ENCODE data around the gene PARP14.

DNA sequence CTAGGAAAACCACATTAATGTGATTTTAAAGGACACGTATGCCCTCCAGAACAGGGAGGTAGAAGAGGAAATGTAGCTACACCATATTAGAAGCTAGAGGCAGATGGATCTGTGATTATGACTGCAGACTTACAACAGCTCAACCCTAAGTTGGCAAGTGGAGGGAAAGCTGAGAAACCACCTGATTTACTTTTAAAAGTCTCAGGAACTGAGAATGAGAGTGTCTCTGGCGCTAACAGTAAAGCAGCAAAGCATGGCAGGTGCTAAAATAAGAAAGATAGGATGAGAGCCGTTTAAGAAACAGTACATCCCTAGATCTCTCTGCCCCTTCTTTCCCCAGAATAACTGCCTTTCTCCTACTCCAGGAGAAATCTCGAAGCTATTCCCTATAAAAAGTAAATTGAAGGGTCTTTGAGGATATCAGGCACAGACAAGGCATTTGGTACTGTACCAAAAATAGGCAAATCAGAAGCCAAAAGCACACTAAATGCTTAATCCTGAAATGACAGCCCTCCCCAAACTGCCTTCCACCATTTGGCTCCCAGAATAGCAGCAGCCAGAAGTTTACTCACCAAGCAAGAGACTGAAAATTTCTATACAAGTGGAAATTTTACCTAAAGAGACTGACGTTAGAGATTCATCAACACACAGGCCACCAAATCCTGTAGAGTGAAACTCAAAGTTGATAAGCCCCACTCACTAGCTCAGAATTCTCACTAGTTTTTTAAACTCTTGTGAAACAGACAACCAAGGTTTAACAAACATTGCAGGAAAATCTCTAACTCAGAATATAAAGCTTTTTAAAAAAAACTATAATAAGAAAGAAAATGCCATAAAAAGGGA lies 34.3 kb upstream of the PARP14 start:
- TF ChIP-seq, protein P1, sequence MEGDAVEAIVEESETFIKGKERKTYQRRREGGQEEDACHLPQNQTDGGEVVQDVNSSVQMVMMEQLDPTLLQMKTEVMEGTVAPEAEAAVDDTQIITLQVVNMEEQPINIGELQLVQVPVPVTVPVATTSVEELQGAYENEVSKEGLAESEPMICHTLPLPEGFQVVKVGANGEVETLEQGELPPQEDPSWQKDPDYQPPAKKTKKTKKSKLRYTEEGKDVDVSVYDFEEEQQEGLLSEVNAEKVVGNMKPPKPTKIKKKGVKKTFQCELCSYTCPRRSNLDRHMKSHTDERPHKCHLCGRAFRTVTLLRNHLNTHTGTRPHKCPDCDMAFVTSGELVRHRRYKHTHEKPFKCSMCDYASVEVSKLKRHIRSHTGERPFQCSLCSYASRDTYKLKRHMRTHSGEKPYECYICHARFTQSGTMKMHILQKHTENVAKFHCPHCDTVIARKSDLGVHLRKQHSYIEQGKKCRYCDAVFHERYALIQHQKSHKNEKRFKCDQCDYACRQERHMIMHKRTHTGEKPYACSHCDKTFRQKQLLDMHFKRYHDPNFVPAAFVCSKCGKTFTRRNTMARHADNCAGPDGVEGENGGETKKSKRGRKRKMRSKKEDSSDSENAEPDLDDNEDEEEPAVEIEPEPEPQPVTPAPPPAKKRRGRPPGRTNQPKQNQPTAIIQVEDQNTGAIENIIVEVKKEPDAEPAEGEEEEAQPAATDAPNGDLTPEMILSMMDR (IDR thresholded peaks at IDR 0.05; ENCODE audit: extremely low read depth in 1 of 2, insufficient read depth in 1 of 2, low read depth in 1 of 2, low read length in 2 of 2), result no peak
- TF ChIP-seq MYC (IDR thresholded peaks at IDR 0.05; ENCODE audit: low read depth, low read length) (no peak), EZH2 (IDR thresholded peaks at IDR 0.05; ENCODE audit: borderline replicate concordance, low read depth, low read length, severe bottlenecking) (no peak), POLR2AphosphoS5 (IDR thresholded peaks at IDR 0.05; ENCODE audit: insufficient read depth, low read depth, low read length) (no peak)

Measured in endothelial cell of umbilical vein (primary cell).